ENCODE measurements around the gene CD1E.

DNA sequence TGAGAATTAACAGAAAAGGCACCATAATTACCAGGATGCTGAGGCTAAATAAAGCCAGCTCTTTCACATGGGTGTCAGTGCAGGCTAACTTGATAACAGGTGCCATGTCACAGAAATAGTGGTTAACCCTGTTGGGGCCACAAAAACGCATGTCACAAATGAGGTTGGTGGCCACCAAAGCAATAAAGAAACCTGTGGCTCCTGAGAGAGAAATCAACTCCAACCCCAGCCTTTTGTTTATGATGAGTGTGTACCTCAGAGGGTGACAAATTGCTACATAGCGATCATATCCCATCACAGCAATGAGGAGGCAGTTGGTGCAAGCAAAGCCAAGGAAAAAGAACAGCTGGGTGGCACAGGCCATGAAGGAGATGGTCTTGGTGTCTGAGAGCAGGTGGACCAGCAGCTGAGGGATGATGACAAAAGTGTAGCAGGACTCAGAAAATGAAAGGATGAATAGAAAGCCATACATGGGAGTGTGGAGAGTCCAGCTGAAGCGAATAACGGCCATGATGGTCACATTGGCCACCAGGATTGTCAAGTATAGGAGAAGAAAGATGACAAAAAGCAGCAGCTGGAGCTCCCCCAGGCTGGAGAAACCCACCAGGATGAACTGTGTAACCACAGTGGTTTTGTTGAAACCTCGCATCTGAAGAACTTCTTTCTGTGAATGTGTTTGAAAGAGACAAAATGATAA, 45.3 kb downstream of the CD1E start, which contains the start of gene OR10T2:
- TF ChIP-seq GATA3 (IDR thresholded peaks at IDR 0.05; ENCODE audit: borderline replicate concordance) (no peak), HDAC2 (IDR thresholded peaks at IDR 0.05) (no peak), CHD4 (IDR thresholded peaks at IDR 0.05; ENCODE audit: borderline replicate concordance) (no peak), POLR2A (IDR thresholded peaks at IDR 0.05; ENCODE audit: low read length) (no peak), KDM1A (IDR thresholded peaks at IDR 0.05; ENCODE audit: low read depth) (no peak), CEBPB (IDR thresholded peaks at IDR 0.05) (no peak)
- TF ChIP-seq, protein P1, sequence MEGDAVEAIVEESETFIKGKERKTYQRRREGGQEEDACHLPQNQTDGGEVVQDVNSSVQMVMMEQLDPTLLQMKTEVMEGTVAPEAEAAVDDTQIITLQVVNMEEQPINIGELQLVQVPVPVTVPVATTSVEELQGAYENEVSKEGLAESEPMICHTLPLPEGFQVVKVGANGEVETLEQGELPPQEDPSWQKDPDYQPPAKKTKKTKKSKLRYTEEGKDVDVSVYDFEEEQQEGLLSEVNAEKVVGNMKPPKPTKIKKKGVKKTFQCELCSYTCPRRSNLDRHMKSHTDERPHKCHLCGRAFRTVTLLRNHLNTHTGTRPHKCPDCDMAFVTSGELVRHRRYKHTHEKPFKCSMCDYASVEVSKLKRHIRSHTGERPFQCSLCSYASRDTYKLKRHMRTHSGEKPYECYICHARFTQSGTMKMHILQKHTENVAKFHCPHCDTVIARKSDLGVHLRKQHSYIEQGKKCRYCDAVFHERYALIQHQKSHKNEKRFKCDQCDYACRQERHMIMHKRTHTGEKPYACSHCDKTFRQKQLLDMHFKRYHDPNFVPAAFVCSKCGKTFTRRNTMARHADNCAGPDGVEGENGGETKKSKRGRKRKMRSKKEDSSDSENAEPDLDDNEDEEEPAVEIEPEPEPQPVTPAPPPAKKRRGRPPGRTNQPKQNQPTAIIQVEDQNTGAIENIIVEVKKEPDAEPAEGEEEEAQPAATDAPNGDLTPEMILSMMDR (IDR thresholded peaks at IDR 0.05): no peak
